NCI-H128 (cell line): ENCODE data around the gene EFTUD2.
"Not testable (repeated sequence)": the region's sequence is repeated elsewhere in the genome, so short reads cannot be mapped to it uniquely, and the experiment has no call there.

Source experiments
- DNase-seq: peaks from one replicate; lab custom pipeline; 2025; ENCODE audit not compliant: unreplicated experiment; lab: John Stamatoyannopoulos, UW

EFTUD2 gene

GRCh38 chr17:44808656-44809388, 90.4 kb downstream of the EFTUD2 start:
- DNase-seq: not testable (repeated sequence)

- no peak for DNase-seq
Observed at GRCh38 chr17:44808156-44808555, 91.1 kb downstream of the EFTUD2 start.

- DNase-seq: no peak
Observed at GRCh38 chr17:44807817-44808155, 91.5 kb downstream of the EFTUD2 start.

- no peak for DNase-seq
Observed at GRCh38 chr17:44807093-44807816, 92.0 kb downstream of the EFTUD2 start.

- no peak for DNase-seq
Observed at GRCh38 chr17:44804302-44805089, 94.7 kb downstream of the EFTUD2 start.

- no peak for DNase-seq
Observed at GRCh38 chr17:44801880-44802279, 97.4 kb downstream of the EFTUD2 start.
